ENCODE data around the gene NTHL1. TPM values are rescaled to one million over a fixed set of nuclear protein-coding genes. Genes with fewer than 3 reads are reported as not detected.

NTHL1 gene
- total RNA-seq, 1 experiment from 2014 or later = 51.6 TPM

DNA sequence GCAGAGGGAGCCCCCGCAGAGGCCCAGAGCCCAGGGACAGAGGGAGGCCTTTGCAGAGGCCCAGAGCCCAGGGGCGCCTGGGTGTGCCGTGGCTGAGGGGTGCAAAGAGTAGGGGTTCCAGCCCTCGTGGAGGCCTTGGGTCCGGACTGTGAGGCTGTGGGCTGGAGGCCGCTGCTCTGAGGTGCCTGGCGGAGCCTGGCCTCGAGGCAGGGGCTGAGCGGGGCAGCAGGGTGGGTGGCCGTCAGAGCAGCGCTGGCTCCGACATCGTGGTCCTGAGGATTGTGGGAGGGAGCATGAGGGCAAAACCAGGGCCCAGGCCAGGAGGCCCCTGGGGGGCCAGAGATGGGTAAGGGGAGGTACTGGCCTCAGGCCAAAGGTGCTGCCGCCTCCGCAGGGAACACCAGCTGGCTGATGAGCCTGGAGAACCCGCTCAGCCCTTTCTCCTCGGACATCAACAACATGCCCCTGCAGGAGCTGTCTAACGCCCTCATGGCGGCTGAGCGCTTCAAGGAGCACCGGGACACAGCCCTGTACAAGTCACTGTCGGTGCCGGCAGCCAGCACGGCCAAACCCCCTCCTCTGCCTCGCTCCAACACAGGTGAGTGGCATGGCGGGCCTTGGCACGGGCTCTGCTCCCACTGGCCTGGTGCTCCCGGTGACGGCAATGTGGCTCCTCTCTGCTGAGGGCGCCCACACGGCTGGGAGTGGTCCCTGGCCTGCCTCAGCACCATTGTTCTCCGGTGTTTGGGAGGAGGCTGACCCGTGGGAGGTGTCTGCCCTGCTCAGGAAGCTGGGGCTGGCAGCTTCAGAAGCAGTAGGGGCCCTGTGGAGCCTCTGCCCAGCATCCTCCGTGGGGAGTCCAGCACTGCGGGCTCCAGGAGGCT lies 33.8 kb upstream of the NTHL1 start:
- DNase-seq (ENCODE audit: low spot score) = no peak
- intact Hi-C loops (cut with micrococcal nuclease; ENCODE audit: unreplicated experiment) = no loop called here
- Histone ChIP-seq H3K36me3 (ENCODE audit: insufficient read depth, low read length, poor library complexity, severe bottlenecking) (peaks cover 7% of the 10 kb centered on the region), H3K4me1 (ENCODE audit: insufficient read depth, low read length, poor library complexity, severe bottlenecking) (no peaks in the 10 kb centered on the region), H3K4me3 (ENCODE audit: low read depth, low read length, poor library complexity, severe bottlenecking) (no peak overlapping the region), H3K27ac (ENCODE audit: low read depth, low read length, poor library complexity, severe bottlenecking) (no peak overlapping the region), H3K27me3 (replicated peaks; ENCODE audit: insufficient read depth, low read depth, low read length, poor library complexity) (no peaks in the 10 kb centered on the region), H3K9me3 (ENCODE audit: low read depth, low read length, poor library complexity, severe bottlenecking) (no peaks in the 10 kb centered on the region)
- ChIA-PET POLR2A (ENCODE audit: low non-redundant PET) (no interaction called here), CTCF (no interaction called here)
- no TSS peak for BruUV-seq (replicated peaks)
- no peak for TF ChIP-seq EZH2 (IDR thresholded peaks at IDR 0.05; ENCODE audit: borderline replicate concordance, low read depth, low read length, poor library complexity, severe bottlenecking)
- TF ChIP-seq, protein P1, sequence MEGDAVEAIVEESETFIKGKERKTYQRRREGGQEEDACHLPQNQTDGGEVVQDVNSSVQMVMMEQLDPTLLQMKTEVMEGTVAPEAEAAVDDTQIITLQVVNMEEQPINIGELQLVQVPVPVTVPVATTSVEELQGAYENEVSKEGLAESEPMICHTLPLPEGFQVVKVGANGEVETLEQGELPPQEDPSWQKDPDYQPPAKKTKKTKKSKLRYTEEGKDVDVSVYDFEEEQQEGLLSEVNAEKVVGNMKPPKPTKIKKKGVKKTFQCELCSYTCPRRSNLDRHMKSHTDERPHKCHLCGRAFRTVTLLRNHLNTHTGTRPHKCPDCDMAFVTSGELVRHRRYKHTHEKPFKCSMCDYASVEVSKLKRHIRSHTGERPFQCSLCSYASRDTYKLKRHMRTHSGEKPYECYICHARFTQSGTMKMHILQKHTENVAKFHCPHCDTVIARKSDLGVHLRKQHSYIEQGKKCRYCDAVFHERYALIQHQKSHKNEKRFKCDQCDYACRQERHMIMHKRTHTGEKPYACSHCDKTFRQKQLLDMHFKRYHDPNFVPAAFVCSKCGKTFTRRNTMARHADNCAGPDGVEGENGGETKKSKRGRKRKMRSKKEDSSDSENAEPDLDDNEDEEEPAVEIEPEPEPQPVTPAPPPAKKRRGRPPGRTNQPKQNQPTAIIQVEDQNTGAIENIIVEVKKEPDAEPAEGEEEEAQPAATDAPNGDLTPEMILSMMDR (conservative IDR thresholded peaks at IDR 0.05; ENCODE audit: low read depth, low read length) = no peak

GRCh38 chr16:2079991-2080390 lies 32.4 kb upstream of the NTHL1 start:
- intact Hi-C loops (cut with micrococcal nuclease; ENCODE audit: unreplicated experiment) = no loop called here
- CTCF ChIA-PET = no interaction called here
- no peak for DNase-seq (ENCODE audit: low spot score)
- H3K4me3 ChIP-seq (ENCODE audit: low read depth, low read length, poor library complexity, severe bottlenecking) = no peak overlapping the region
- BruUV-seq (replicated peaks) = no TSS peak
- no peaks in the 10 kb centered on the region for H3K27me3 ChIP-seq (replicated peaks; ENCODE audit: insufficient read depth, low read depth, low read length, poor library complexity)
- POLR2A ChIA-PET (ENCODE audit: low non-redundant PET) = no interaction called here
- no peak overlapping the region for H3K27ac ChIP-seq (ENCODE audit: low read depth, low read length, poor library complexity, severe bottlenecking)
- H3K36me3 ChIP-seq (ENCODE audit: insufficient read depth, low read length, poor library complexity, severe bottlenecking) = peaks cover 7% of the 10 kb centered on the region
- H3K9me3 ChIP-seq (ENCODE audit: low read depth, low read length, poor library complexity, severe bottlenecking) = no peaks in the 10 kb centered on the region
- no peaks in the 10 kb centered on the region for H3K4me1 ChIP-seq (ENCODE audit: insufficient read depth, low read length, poor library complexity, severe bottlenecking)
- TF ChIP-seq, protein P1 (conservative IDR thresholded peaks at IDR 0.05; ENCODE audit: low read depth, low read length) = no peak
- no peak for TF ChIP-seq EZH2 (IDR thresholded peaks at IDR 0.05; ENCODE audit: borderline replicate concordance, low read depth, low read length, poor library complexity, severe bottlenecking)

GRCh38 chr16:2079311-2079800 lies 31.7 kb upstream of the NTHL1 start:
- no peak for DNase-seq (ENCODE audit: low spot score)
- CTCF ChIA-PET = no interaction called here
- TF ChIP-seq, protein P1 (conservative IDR thresholded peaks at IDR 0.05; ENCODE audit: low read depth, low read length) = no peak
- no peak for TF ChIP-seq EZH2 (IDR thresholded peaks at IDR 0.05; ENCODE audit: borderline replicate concordance, low read depth, low read length, poor library complexity, severe bottlenecking)
- no TSS peak for BruUV-seq (replicated peaks)
- POLR2A ChIA-PET (ENCODE audit: low non-redundant PET) = no interaction called here
- Histone ChIP-seq H3K9me3 (ENCODE audit: low read depth, low read length, poor library complexity, severe bottlenecking) (no peaks in the 10 kb centered on the region), H3K27ac (ENCODE audit: low read depth, low read length, poor library complexity, severe bottlenecking) (no peak overlapping the region), H3K36me3 (ENCODE audit: insufficient read depth, low read length, poor library complexity, severe bottlenecking) (peaks cover 7% of the 10 kb centered on the region), H3K4me3 (ENCODE audit: low read depth, low read length, poor library complexity, severe bottlenecking) (no peak overlapping the region), H3K4me1 (ENCODE audit: insufficient read depth, low read length, poor library complexity, severe bottlenecking) (no peaks in the 10 kb centered on the region), H3K27me3 (replicated peaks; ENCODE audit: insufficient read depth, low read depth, low read length, poor library complexity) (no peaks in the 10 kb centered on the region)
- intact Hi-C loops (cut with micrococcal nuclease; ENCODE audit: unreplicated experiment) = no loop called here
